Endothelial cell of umbilical vein (primary cell): Measurements from ENCODE around the gene GATAD1. TPM values are rescaled to one million over a fixed set of nuclear protein-coding genes. Genes with fewer than 3 reads are reported as not detected.

ENCODE experiments used
- BruUV-seq: library from RNA; stranded (reverse); fragments of 400-500 nt; replicated peaks from 2 replicates; lab custom pipeline; 2021; lab: Mats Ljungman, UMichigan
- CTCF ChIA-PET: fragments of 300-600, 350-600 bp; sonication (Branson Sonifier 250); formaldehyde crosslinking; loops from one replicate; lab custom pipeline; 2021; ENCODE audit warnings: antibody characterized with exemption, inconsistent platforms; lab: Charles Lee
- POLR2A ChIA-PET: fragments of 300-600, 350-600 bp; sonication (Branson Sonifier 250); formaldehyde crosslinking; loops from one replicate; lab custom pipeline; 2021; ENCODE audit warnings: antibody characterized with exemption, inconsistent platforms; lab: Charles Lee
- DNase-seq: peaks from one replicate; pipeline ENCODE4 v3.0.0-alpha.2; 2011; ENCODE audit warnings: low read depth, low spot score
- FAIRE-seq: peaks from 2 replicates; lab custom pipeline; 2011; peaks lifted over from hg19 to GRCh38; lab: Jason Lieb, UNC
- H2AFZ ChIP-seq: 2 replicates; pipeline ENCODE4 v1.6.0; 2012; ENCODE audit warnings: low read depth, low read length, control low read depth, inconsistent platforms
- H3K27ac ChIP-seq: 2 replicates; pipeline ENCODE4 v1.5.1; 2011; ENCODE audit warnings: low read depth, mild to moderate bottlenecking, control low read depth, low read length, moderate library complexity; ENCODE audit not compliant: insufficient read depth
- H3K27me3 ChIP-seq, 2 experiments: 2 replicates each; pipeline versions ENCODE4 v1.6.0 to v1.6.1; 2011; ENCODE audit warnings: low read length in 2 of 2, mixed read lengths in 1 of 2; ENCODE audit not compliant: control insufficient read depth in 2 of 2, insufficient read depth in 2 of 2
- H3K36me3 ChIP-seq, 2 experiments: 2 replicates in 1 of 2; 3 replicates in 1 of 2; pipeline ENCODE4 v1.5.1; 2011; ENCODE audit warnings: low read length in 2 of 2, mild to moderate bottlenecking in 1 of 2, moderate library complexity in 1 of 2; ENCODE audit not compliant: control insufficient read depth in 2 of 2, insufficient read depth in 2 of 2; ENCODE audit errors: extremely low read depth in 1 of 2
- H3K4me1 ChIP-seq: 3 replicates; pipeline ENCODE4 v1.5.1; 2011; ENCODE audit warnings: mild to moderate bottlenecking, low read length; ENCODE audit not compliant: control insufficient read depth, insufficient read depth; ENCODE audit errors: extremely low read depth
- H3K4me2 ChIP-seq: 2 replicates; pipeline ENCODE4 v1.6.1; 2011; ENCODE audit warnings: low read length, control low read depth, mixed read lengths; ENCODE audit not compliant: insufficient read depth
- H3K4me3 ChIP-seq, 3 experiments: fragments of 200-600 bp in 1 of 3; sonication (generic), shearing (Covaris generic) in 1 of 3; replicated peaks in 1 of 3; 2 replicates each; pipeline ENCODE4 v1.5.1; 2011 to 2016; ENCODE audit warnings: control low read depth in 3 of 3, low read length in 3 of 3, mild to moderate bottlenecking in 2 of 3, inconsistent platforms in 1 of 3, low read depth in 1 of 3, moderate library complexity in 1 of 3; ENCODE audit not compliant: insufficient read depth in 1 of 3
- H3K79me2 ChIP-seq: 2 replicates; pipeline ENCODE4 v1.6.0; 2012; ENCODE audit warnings: low read length, inconsistent platforms; ENCODE audit not compliant: control insufficient read depth, insufficient read depth
- H3K9ac ChIP-seq: replicated peaks from 2 replicates; pipeline ENCODE3; 2011; ENCODE audit warnings: low read length, control low read depth; ENCODE audit not compliant: insufficient read depth; ENCODE audit errors: extremely low read depth
- H3K9me1 ChIP-seq: replicated peaks from 3 replicates; pipeline ENCODE4 v1.6.0; 2011; ENCODE audit warnings: mild to moderate bottlenecking, low read length; ENCODE audit not compliant: control insufficient read depth, insufficient read depth; ENCODE audit errors: extremely low read depth
- H3K9me3 ChIP-seq: replicated peaks from 2 replicates; pipeline ENCODE4 v1.5.1; 2012; ENCODE audit warnings: low read length, inconsistent platforms; ENCODE audit not compliant: control insufficient read depth, insufficient read depth
- H4K20me1 ChIP-seq: replicated peaks from 2 replicates; pipeline ENCODE3; 2011; ENCODE audit warnings: mild to moderate bottlenecking, low read length; ENCODE audit not compliant: control insufficient read depth, insufficient read depth; ENCODE audit errors: extremely low read depth
- EZH2 ChIP-seq: IDR thresholded peaks from 2 replicates; pipeline ENCODE4 v1.6.1; 2012; ENCODE audit warnings: borderline replicate concordance, low read depth, mild to moderate bottlenecking, moderate library complexity, low read length, inconsistent platforms; ENCODE audit not compliant: severe bottlenecking
- FOS ChIP-seq: IDR thresholded peaks from 2 replicates; pipeline ENCODE4 v1.6.1; 2011; ENCODE audit warnings: mild to moderate bottlenecking, low read length, moderate library complexity, borderline replicate concordance; ENCODE audit not compliant: insufficient read depth
- GATA2 ChIP-seq: IDR thresholded peaks from 2 replicates; pipeline ENCODE4 v1.7.0; 2011; ENCODE audit warnings: low read depth, mild to moderate bottlenecking, moderate library complexity, mixed read lengths, low read length; ENCODE audit not compliant: insufficient read length, insufficient read depth
- JUN ChIP-seq: IDR thresholded peaks from 2 replicates; pipeline ENCODE4 v1.6.1; 2011; ENCODE audit warnings: borderline replicate concordance, low read depth; ENCODE audit not compliant: insufficient read length, insufficient read depth
- MYC ChIP-seq: IDR thresholded peaks from one replicate; pipeline ENCODE4 v1.6.1; 2011; ENCODE audit warnings: mild to moderate bottlenecking, low read depth, low read length
- POLR2A ChIP-seq: IDR thresholded peaks from 2 replicates; pipeline ENCODE4 v1.6.1; 2012; ENCODE audit warnings: low read depth, mild to moderate bottlenecking, control low read depth, low read length
- POLR2AphosphoS5 ChIP-seq: IDR thresholded peaks from 2 replicates; pipeline ENCODE4 v1.6.1; 2012; ENCODE audit warnings: low read depth, mild to moderate bottlenecking, control low read depth, low read length, moderate library complexity; ENCODE audit not compliant: insufficient read depth
- dilution Hi-C: fragments of 300-500 bp; cut with MboI; formaldehyde crosslinking; loops from one replicate; pipeline ENCODE4 v1.15.0; 2019; ENCODE audit warnings: low sequenced_read_pairs; ENCODE audit not compliant: extremely low pct_ligation_motif_present
- intact Hi-C: fragments of 100-400 bp; cut with micrococcal nuclease; formaldehyde crosslinking; loops from one replicate; pipeline ENCODE4 v1.10.0; 2022
- polyA plus RNA-seq, 4 experiments: library from polyadenylated mRNA; depleted of rRNA in 3 of 4; stranded (reverse) in 3 of 4; unstranded in 1 of 4; fragments of >200 nt; gene quantifications; 2 replicates each; pipeline versions ENCODE4 v1.2.1 to v1.2.3, GENCODE V29; 2011 to 2012; ENCODE audit warnings: missing spikeins in 1 of 4
- total RNA-seq: library from RNA; stranded (reverse); gene quantifications from 2 replicates; pipeline ENCODE4 v1.2.3, GENCODE V29; 2021
- TF ChIP-seq, protein P1 (sequence below), 2 donors: IDR thresholded peaks; 1 replicate in 1 of 2; 2 replicates in 1 of 2; pipeline ENCODE4 v1.5.1; 2011; ENCODE audit warnings: low read length in 2 of 2, mild to moderate bottlenecking in 2 of 2, moderate library complexity in 2 of 2, control low read depth in 1 of 2, inconsistent platforms in 1 of 2, low read depth in 1 of 2; ENCODE audit not compliant: insufficient read depth in 1 of 2; ENCODE audit errors: extremely low read depth in 1 of 2
- TF ChIP-seq, protein P2 (sequence below): IDR thresholded peaks from 2 replicates; pipeline ENCODE4 v1.6.1; 2011; ENCODE audit not compliant: insufficient read depth, insufficient read length

GATAD1 gene
- total and polyA plus RNA-seq, 2 donors (not counting 3 experiments of a cell fraction or from before 2014, with no cell fraction given), result 13.7 to 28.9 TPM

DNA sequence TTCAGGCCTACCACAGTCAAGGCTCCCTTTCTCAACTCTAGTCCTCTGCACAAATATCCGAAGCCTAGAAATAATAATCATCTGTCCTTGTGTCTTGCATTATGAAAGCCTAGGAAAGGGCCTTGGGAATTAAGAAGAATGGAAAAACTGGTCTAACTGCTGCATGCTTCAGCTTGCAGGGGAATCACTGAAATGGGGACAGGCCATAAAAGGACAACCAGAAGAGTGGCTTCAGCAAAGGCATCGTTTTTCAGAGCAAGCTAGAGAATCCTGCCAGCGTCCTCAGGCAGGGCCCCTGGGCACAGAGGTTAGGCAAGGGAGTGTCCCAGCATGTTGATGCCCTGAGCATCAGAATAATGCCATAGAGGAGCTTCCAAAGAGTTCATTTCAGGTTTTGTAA lies 17.2 kb downstream of the GATAD1 start:
- POLR2A ChIA-PET, result no interaction called here

More for the DNA sequence above, 17.2 kb downstream of the GATAD1 start:
- Histone ChIP-seq H3K79me2 (no peaks in the 10 kb centered on the region), H3K27me3 (no peaks in the 10 kb centered on the region), H3K9me3 (no peaks in the 10 kb centered on the region), H4K20me1 (no peaks in the 10 kb centered on the region), H3K9ac (no peak overlapping the region), H3K4me2 (no peak overlapping the region), H3K27ac (no peak overlapping the region), H3K4me3 (no peak overlapping the region), H3K9me1 (no peaks in the 10 kb centered on the region), H3K4me1 (peaks cover 5% of the 10 kb centered on the region), H2AFZ (no peak overlapping the region), H3K36me3 (no peaks in the 10 kb centered on the region)
- dilution Hi-C loops (no loop called here), intact Hi-C loops (no loop called here)
- TF ChIP-seq JUN (no peak), EZH2 (no peak), MYC (no peak), GATA2 (no peak), POLR2A (no peak), POLR2AphosphoS5 (no peak), FOS (no peak)
- TF ChIP-seq, protein P1, sequence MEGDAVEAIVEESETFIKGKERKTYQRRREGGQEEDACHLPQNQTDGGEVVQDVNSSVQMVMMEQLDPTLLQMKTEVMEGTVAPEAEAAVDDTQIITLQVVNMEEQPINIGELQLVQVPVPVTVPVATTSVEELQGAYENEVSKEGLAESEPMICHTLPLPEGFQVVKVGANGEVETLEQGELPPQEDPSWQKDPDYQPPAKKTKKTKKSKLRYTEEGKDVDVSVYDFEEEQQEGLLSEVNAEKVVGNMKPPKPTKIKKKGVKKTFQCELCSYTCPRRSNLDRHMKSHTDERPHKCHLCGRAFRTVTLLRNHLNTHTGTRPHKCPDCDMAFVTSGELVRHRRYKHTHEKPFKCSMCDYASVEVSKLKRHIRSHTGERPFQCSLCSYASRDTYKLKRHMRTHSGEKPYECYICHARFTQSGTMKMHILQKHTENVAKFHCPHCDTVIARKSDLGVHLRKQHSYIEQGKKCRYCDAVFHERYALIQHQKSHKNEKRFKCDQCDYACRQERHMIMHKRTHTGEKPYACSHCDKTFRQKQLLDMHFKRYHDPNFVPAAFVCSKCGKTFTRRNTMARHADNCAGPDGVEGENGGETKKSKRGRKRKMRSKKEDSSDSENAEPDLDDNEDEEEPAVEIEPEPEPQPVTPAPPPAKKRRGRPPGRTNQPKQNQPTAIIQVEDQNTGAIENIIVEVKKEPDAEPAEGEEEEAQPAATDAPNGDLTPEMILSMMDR (IDR thresholded peaks at IDR 0.05; ENCODE audit: extremely low read depth in 1 of 2, insufficient read depth in 1 of 2, low read depth in 1 of 2, low read length in 2 of 2), result no peak
- TF ChIP-seq, protein P2, sequence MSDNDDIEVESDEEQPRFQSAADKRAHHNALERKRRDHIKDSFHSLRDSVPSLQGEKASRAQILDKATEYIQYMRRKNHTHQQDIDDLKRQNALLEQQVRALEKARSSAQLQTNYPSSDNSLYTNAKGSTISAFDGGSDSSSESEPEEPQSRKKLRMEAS, result no peak
- FAIRE-seq (no peak), DNase-seq (no peak)
- no TSS peak for BruUV-seq
- CTCF ChIA-PET, result interaction anchor here (1.1 kb wide), 1 partner anchor 634 kb away, joined by 3 read pairs; no protein-coding TSS in a partner anchor
